Measurements from ENCODE around the gene SH3YL1.
"Not testable (repeated sequence)": the region's sequence is repeated elsewhere in the genome, so short reads cannot be mapped to it uniquely, and the experiment has no call there.

The SH3YL1 gene

GRCh38 chr2:175161-175786, 88.6 kb downstream of the SH3YL1 start:
- H3K9me3 ChIP-seq (ENCODE audit: low read depth, low read length): no peaks in the 10 kb centered on the region
- no peak overlapping the region for H3K4me3 ChIP-seq
- no peak overlapping the region for H3K9ac ChIP-seq (ENCODE audit: insufficient read length)
- no peaks in the 10 kb centered on the region for H3K36me3 ChIP-seq (ENCODE audit: insufficient read depth, low read length)
- DNase-seq (ENCODE audit: low read depth, low spot score): no peak
- no peak overlapping the region for H3K27ac ChIP-seq
- TF ChIP-seq POLR2AphosphoS5 (IDR thresholded peaks at IDR 0.05; ENCODE audit: borderline replicate concordance, low read depth, low read length): no peak
- no peak for TF ChIP-seq EZH2 (IDR thresholded peaks at IDR 0.05)
- no peak for TF ChIP-seq FOXP2 (optimal IDR thresholded peaks at IDR 0.05; ENCODE audit: control extremely low read depth, extremely low read length, insufficient read depth)

GRCh38 chr2:172120-172519, 91.7 kb downstream of the SH3YL1 start:
- not testable (repeated sequence) for H3K9ac ChIP-seq (ENCODE audit: insufficient read length); H3K27ac ChIP-seq; H3K9me3 ChIP-seq (ENCODE audit: low read depth, low read length)

GRCh38 chr2:169741-170140, 94.1 kb downstream of the SH3YL1 start:
- H3K4me3 ChIP-seq: no peak overlapping the region
- DNase-seq (ENCODE audit: low read depth, low spot score): no peak
- no peaks in the 10 kb centered on the region for H3K36me3 ChIP-seq (ENCODE audit: insufficient read depth, low read length)
- no peaks in the 10 kb centered on the region for H3K9me3 ChIP-seq (ENCODE audit: low read depth, low read length)
- H3K27ac ChIP-seq: no peak overlapping the region
- no peak for TF ChIP-seq EZH2 (IDR thresholded peaks at IDR 0.05)
- no peak for TF ChIP-seq FOXP2 (optimal IDR thresholded peaks at IDR 0.05; ENCODE audit: control extremely low read depth, extremely low read length, insufficient read depth)
- no peak for TF ChIP-seq POLR2AphosphoS5 (IDR thresholded peaks at IDR 0.05; ENCODE audit: borderline replicate concordance, low read depth, low read length)
- H3K9ac ChIP-seq (ENCODE audit: insufficient read length): no peak overlapping the region

More at GRCh38 chr2:172120-172519, 91.7 kb downstream of the SH3YL1 start:
- H3K4me3 ChIP-seq; H3K36me3 ChIP-seq (ENCODE audit: insufficient read depth, low read length); DNase-seq (ENCODE audit: low read depth, low spot score): not testable (repeated sequence)
